Keratinocyte (primary cell): ENCODE measurements around the gene DNMT3A. TPM values are rescaled to one million over a fixed set of nuclear protein-coding genes. Genes with fewer than 3 reads are reported as not detected.

Experiments used
- DNase-seq: peaks from one replicate; pipeline ENCODE4 v3.0.0-alpha.2; 2011; ENCODE audit warnings: low read depth, missing footprints, low spot score
- FAIRE-seq: peaks from 2 replicates; lab custom pipeline; 2011; peaks lifted over from hg19 to GRCh38; lab: Jason Lieb, UNC
- H2AFZ ChIP-seq: 2 replicates; pipeline ENCODE4 v1.6.0; 2012; ENCODE audit warnings: low read length, control low read depth, inconsistent platforms; ENCODE audit not compliant: control insufficient read depth
- H3K27ac ChIP-seq: 2 replicates; pipeline ENCODE4 v1.5.1; 2011; ENCODE audit warnings: low read length; ENCODE audit not compliant: control insufficient read depth, insufficient read depth
- H3K27me3 ChIP-seq: 3 replicates; pipeline ENCODE4 v1.6.0; 2011; ENCODE audit warnings: low read length; ENCODE audit not compliant: control insufficient read depth, insufficient read depth; ENCODE audit errors: extremely low read depth
- H3K36me3 ChIP-seq, 2 experiments: 2 replicates in 1 of 2; 3 replicates in 1 of 2; pipeline ENCODE4 v1.5.1; 2011; ENCODE audit warnings: low read length in 2 of 2, mild to moderate bottlenecking in 1 of 2; ENCODE audit not compliant: control insufficient read depth in 2 of 2, insufficient read depth in 2 of 2; ENCODE audit errors: extremely low read depth in 1 of 2
- H3K4me1 ChIP-seq: 3 replicates; pipeline ENCODE4 v1.5.1; 2011; ENCODE audit warnings: low read length; ENCODE audit not compliant: control insufficient read depth, insufficient read depth; ENCODE audit errors: extremely low read depth
- H3K4me2 ChIP-seq: 3 replicates; pipeline ENCODE4 v1.6.0; 2011; ENCODE audit warnings: low read depth, low read length; ENCODE audit not compliant: control insufficient read depth, insufficient read depth; ENCODE audit errors: extremely low read depth
- H3K4me3 ChIP-seq, 3 experiments: fragments of 200-600 bp in 1 of 3; sonication (generic) in 1 of 3; 2 replicates in 2 of 3; 3 replicates in 1 of 3; pipeline ENCODE4 v1.5.1; 2011 to 2016; ENCODE audit warnings: low read length in 3 of 3, mild to moderate bottlenecking in 3 of 3, control low read depth in 2 of 3, inconsistent platforms in 1 of 3, low read depth in 1 of 3, mixed read lengths in 1 of 3, mixed run types in 1 of 3, moderate library complexity in 1 of 3; ENCODE audit not compliant: control insufficient read depth in 2 of 3, insufficient read depth in 2 of 3; ENCODE audit errors: extremely low read depth in 1 of 3
- H3K79me2 ChIP-seq: 2 replicates; pipeline ENCODE4 v1.6.0; 2012; ENCODE audit warnings: low read length; ENCODE audit not compliant: control insufficient read depth, insufficient read depth
- H3K9ac ChIP-seq: 3 replicates; pipeline ENCODE4 v1.6.0; 2011; ENCODE audit warnings: low read length; ENCODE audit not compliant: control insufficient read depth, insufficient read depth; ENCODE audit errors: extremely low read depth
- H3K9me1 ChIP-seq: 3 replicates; pipeline ENCODE4 v1.6.0; 2011; ENCODE audit warnings: low read length; ENCODE audit not compliant: control insufficient read depth, insufficient read depth; ENCODE audit errors: extremely low read depth
- H3K9me3 ChIP-seq: 2 replicates; pipeline ENCODE4 v1.5.1; 2012; ENCODE audit warnings: low read depth, low read length; ENCODE audit not compliant: control insufficient read depth
- H4K20me1 ChIP-seq: 3 replicates; pipeline ENCODE4 v1.6.0; 2011; ENCODE audit warnings: low read length; ENCODE audit not compliant: control insufficient read depth, insufficient read depth; ENCODE audit errors: extremely low read depth
- CTCF ChIP-seq, 3 experiments: IDR thresholded peaks in 1 of 3; conservative IDR thresholded peaks in 1 of 3; optimal IDR thresholded peaks in 1 of 3; 2 replicates in 2 of 3; 3 replicates in 1 of 3; pipeline versions ENCODE3 to v1.5.1; 2011; ENCODE audit warnings: low read length in 3 of 3, mild to moderate bottlenecking in 3 of 3, moderate library complexity in 2 of 3, control low read depth in 1 of 3, inconsistent platforms in 1 of 3; ENCODE audit not compliant: insufficient read depth in 2 of 3; ENCODE audit errors: extremely low read depth in 1 of 3
- EZH2 ChIP-seq: IDR thresholded peaks from one replicate; pipeline ENCODE4 v1.6.1; 2012; ENCODE audit warnings: inconsistent platforms, mild to moderate bottlenecking, low read length, moderate library complexity
- dilution Hi-C: fragments of 300-500 bp; cut with MboI; formaldehyde crosslinking; loops from one replicate; pipeline ENCODE4 v1.7.0; 2020; ENCODE audit warnings: low sequenced_read_pairs; ENCODE audit not compliant: extremely low pct_ligation_motif_present
- polyA plus RNA-seq, 5 experiments: library from polyadenylated mRNA; depleted of rRNA in 3 of 5; stranded (reverse) in 3 of 5; stranded (forward) in 1 of 5; unstranded in 1 of 5; fragments of >200 nt; gene quantifications; 1 replicate in 1 of 5; 2 replicates in 3 of 5; 3 replicates in 1 of 5; pipeline versions ENCODE4 v1.2.1 to v1.2.3, GENCODE V29; 2011 to 2012; ENCODE audit warnings: missing spikeins in 2 of 5, low read depth in 1 of 5, low replicate concordance in 1 of 5

DNMT3A gene
- polyA plus RNA-seq, 1 donor (not counting 4 experiments of a cell fraction or from before 2014, with no cell fraction given): 1.5 TPM

GRCh38 chr2:25238920-25239319 is 102.8 kb downstream of the DNMT3A start:
- Histone ChIP-seq H3K9ac (no peak overlapping the region), H3K4me2 (no peak overlapping the region), H2AFZ (no peak overlapping the region), H3K9me1 (no peaks in the 10 kb centered on the region), H4K20me1 (no peaks in the 10 kb centered on the region), H3K27ac (no peak overlapping the region), H3K36me3 (peaks cover 0 to 11% of the 10 kb centered on the region in 2 experiments), H3K9me3 (no peaks in the 10 kb centered on the region), H3K79me2 (no peaks in the 10 kb centered on the region), H3K27me3 (no peaks in the 10 kb centered on the region), H3K4me1 (no peaks in the 10 kb centered on the region), H3K4me3 (no peak overlapping the region)
- dilution Hi-C loops: no loop called here
- DNase-seq: no peak
- TF ChIP-seq CTCF (optimal IDR thresholded peaks at IDR 0.05 in 1 of 3, IDR thresholded peaks at IDR 0.05 in 1 of 3, conservative IDR thresholded peaks at IDR 0.05 in 1 of 3; ENCODE audit: extremely low read depth in 1 of 3, insufficient read depth in 2 of 3, low read length in 3 of 3) (no peak), EZH2 (no peak)
- no peak for FAIRE-seq

- Histone ChIP-seq H2AFZ (no peak overlapping the region), H3K36me3 (peaks cover 3 to 13% of the 10 kb centered on the region in 2 experiments), H3K9me1 (no peaks in the 10 kb centered on the region), H3K4me2 (no peak overlapping the region), H3K27ac (no peak overlapping the region), H3K27me3 (no peaks in the 10 kb centered on the region), H3K79me2 (no peaks in the 10 kb centered on the region), H3K4me3 (no peak overlapping the region), H4K20me1 (no peaks in the 10 kb centered on the region), H3K9ac (no peak overlapping the region), H3K9me3 (no peaks in the 10 kb centered on the region), H3K4me1 (no peaks in the 10 kb centered on the region)
- no peak for FAIRE-seq
- dilution Hi-C loops: no loop called here
- TF ChIP-seq CTCF (optimal IDR thresholded peaks at IDR 0.05 in 1 of 3, IDR thresholded peaks at IDR 0.05 in 1 of 3, conservative IDR thresholded peaks at IDR 0.05 in 1 of 3; ENCODE audit: extremely low read depth in 1 of 3, insufficient read depth in 2 of 3, low read length in 3 of 3): no peak
- no peak for TF ChIP-seq EZH2
- no peak for DNase-seq
These were observed 104.0 kb downstream of the DNMT3A start for GRCh38 chr2:25237764-25238163.
